Measurements from ENCODE around the gene LCE5A.

The LCE5A gene

GRCh38 chr1:152501704-152502103, 8.9 kb upstream of the LCE5A start:
- no peak for DNase-seq (ENCODE audit: low read depth)
- TF ChIP-seq CTCF (IDR thresholded peaks at IDR 0.05; ENCODE audit: low read depth, low read length, missing control alignments): no peak
- H3K4me3 ChIP-seq (ENCODE audit: low read depth, low read length): no peak overlapping the region

- no peak for TF ChIP-seq CTCF (IDR thresholded peaks at IDR 0.05; ENCODE audit: low read depth, low read length, missing control alignments)
- DNase-seq (ENCODE audit: low read depth): no peak
Observed at GRCh38 chr1:152502496-152503180, 8.0 kb upstream of the LCE5A start.

GRCh38 chr1:152505083-152505482, 5.5 kb upstream of the LCE5A start:
- no peak overlapping the region for H3K4me3 ChIP-seq (ENCODE audit: low read depth, low read length)
- no peak for TF ChIP-seq CTCF (IDR thresholded peaks at IDR 0.05; ENCODE audit: low read depth, low read length, missing control alignments)
- DNase-seq (ENCODE audit: low read depth): no peak

More at GRCh38 chr1:152502496-152503180, 8.0 kb upstream of the LCE5A start:
- H3K4me3 ChIP-seq (ENCODE audit: low read depth, low read length): no peak overlapping the region

- no peak for DNase-seq (ENCODE audit: low read depth)
- no peak for TF ChIP-seq CTCF (IDR thresholded peaks at IDR 0.05; ENCODE audit: low read depth, low read length, missing control alignments)
- no peak overlapping the region for H3K4me3 ChIP-seq (ENCODE audit: low read depth, low read length)
Observed at GRCh38 chr1:152506899-152507498, 3.6 kb upstream of the LCE5A start.

GRCh38 chr1:152511596-152511995, 993 bp downstream of the LCE5A start:
- TF ChIP-seq CTCF (IDR thresholded peaks at IDR 0.05; ENCODE audit: low read depth, low read length, missing control alignments): no peak
- DNase-seq (ENCODE audit: low read depth): no peak
- H3K4me3 ChIP-seq (ENCODE audit: low read depth, low read length): no peak overlapping the region

- no peak overlapping the region for H3K4me3 ChIP-seq (ENCODE audit: low read depth, low read length)
- no peak for DNase-seq (ENCODE audit: low read depth)
- no peak for TF ChIP-seq CTCF (IDR thresholded peaks at IDR 0.05; ENCODE audit: low read depth, low read length, missing control alignments)
Observed at GRCh38 chr1:152513081-152513480, 2.5 kb downstream of the LCE5A start.
